ENCODE results near the gene ADNP. TPM values are rescaled to one million over a fixed set of nuclear protein-coding genes. Genes with fewer than 3 reads are reported as not detected.

ADNP gene
- total and polyA plus RNA-seq, 2 of the 13 experiments (the other 11 are each of a cell fraction or from before 2014, with no cell fraction given): 21.0 to 21.5 TPM

GRCh38 chr20:50883856-50884255 is 47.4 kb downstream of the ADNP start:
- Histone ChIP-seq H3K27ac (ENCODE audit: extremely low read length, insufficient read depth, low read length) (no peak overlapping the region), H3K9me3 (ENCODE audit: low read length) (no peaks in the 10 kb centered on the region), H3K27me3 (ENCODE audit: control insufficient read depth in 1 of 2, insufficient read depth in 2 of 2, low read length in 2 of 2) (no peaks in the 10 kb centered on the region), H3K9ac (ENCODE audit: insufficient read depth, low read depth, low read length) (no peak overlapping the region), H3K36me3 (replicated peaks in 1 of 2; ENCODE audit: control insufficient read depth in 1 of 2, insufficient read depth in 2 of 2, low read length in 2 of 2) (peaks cover 0 to 4% of the 10 kb centered on the region in 2 experiments; a peak in 2 of 5 replicates), H3K4me2 (ENCODE audit: low read depth, low read length) (no peak overlapping the region), H3K4me3 (replicated peaks in 1 of 3; ENCODE audit: insufficient read depth in 1 of 3, low read depth in 2 of 3, low read length in 3 of 3) (no peak overlapping the region), H3K79me2 (ENCODE audit: insufficient read depth, low read length) (no peaks in the 10 kb centered on the region), H4K20me1 (ENCODE audit: insufficient read depth, low read length) (peaks cover 3% of the 10 kb centered on the region; the same call in 1 of the 2 replicates), H3K4me1 (ENCODE audit: insufficient read depth, low read length) (peaks cover 11% of the 10 kb centered on the region), H2AFZ (ENCODE audit: low read length) (no peak overlapping the region)
- no peak for FAIRE-seq
- 87% methylated on average over 11 of the region's 11 CpGs for WGBS (ENCODE audit: low lambda C conversion rate)
- no TSS peak for BruUV-seq (replicated peaks)
- ChIA-PET POLR2A (no interaction called here), CTCF (ENCODE audit: low intra/inter-chr PET ratio, low total read pairs) (no interaction called here)
- ATAC-seq: peak; percentile 2; the same call in 2 of the 3 replicates
- no peak for DNase-seq (ENCODE audit: low spot score)
- TF ChIP-seq NKX3-1 (CRISPR knock-in tag; IDR thresholded peaks at IDR 0.05) (no peak), ZHX1 (CRISPR knock-in tag; IDR thresholded peaks at IDR 0.05; ENCODE audit: low read depth) (no peak), ZNF331 (CRISPR knock-in tag; IDR thresholded peaks at IDR 0.05) (no peak), HNF4G (IDR thresholded peaks at IDR 0.05; ENCODE audit: borderline replicate concordance, low read depth, low read length) (no peak), HNF4G (CRISPR knock-in tag; IDR thresholded peaks at IDR 0.05; ENCODE audit: borderline replicate concordance, low read depth) (no peak), MBD4 (IDR thresholded peaks at IDR 0.05; ENCODE audit: borderline replicate concordance, low read length) (no peak), DBP (CRISPR knock-in tag; IDR thresholded peaks at IDR 0.05; ENCODE audit: not compliant biosample characterization) (no peak), AGO1 (IDR thresholded peaks at IDR 0.05; ENCODE audit: low read depth, low read length, poor library complexity, severe bottlenecking) (no peak), E2F5 (CRISPR knock-in tag; conservative IDR thresholded peaks at IDR 0.05) (no peak), STAG1 (CRISPR knock-in tag; IDR thresholded peaks at IDR 0.05) (no peak), RBM22 (optimal IDR thresholded peaks at IDR 0.05; ENCODE audit: low read length) (no peak), ZMYM3 (CRISPR knock-in tag; IDR thresholded peaks at IDR 0.05) (no peak), IRF2 (CRISPR knock-in tag; IDR thresholded peaks at IDR 0.05) (no peak), ZNF281 (CRISPR knock-in tag; IDR thresholded peaks at IDR 0.05; ENCODE audit: borderline replicate concordance) (no peak), ZNF782 (CRISPR knock-in tag; IDR thresholded peaks at IDR 0.05; ENCODE audit: borderline replicate concordance) (no peak), SP140L (CRISPR knock-in tag; IDR thresholded peaks at IDR 0.05; ENCODE audit: borderline replicate concordance) (no peak), BHLHE40 (IDR thresholded peaks at IDR 0.05; ENCODE audit: low read length) (no peak), GTF2F1 (IDR thresholded peaks at IDR 0.05; ENCODE audit: low read length) (no peak)
- intact Hi-C loops (cut with micrococcal nuclease; ENCODE audit: unreplicated experiment) (no loop called here), in situ Hi-C loops (cut with HindIII; ENCODE audit: extremely low pct_ligation_motif_present, low pct_unique_long_range_greater_than_20kb) (no loop called here)

All from HepG2 (cell line).